CD4-positive, alpha-beta T cell treated with Interleukin-2 at 100 ng/mL for 4 hours (primary cell): ENCODE data around the gene TAS2R39.

Experiments used
- DNase-seq: peaks from one replicate; pipeline ENCODE4 v3.0.0-alpha.2; 2020; ENCODE audit warnings: low spot score

The TAS2R39 gene

GRCh38 chr7:143216686-143217085, 33.5 kb downstream of the TAS2R39 start:
- DNase-seq, result no peak

GRCh38 chr7:143217806-143218205, 34.6 kb downstream of the TAS2R39 start:
- DNase-seq, result no peak

GRCh38 chr7:143221286-143221685, 38.1 kb downstream of the TAS2R39 start:
- DNase-seq, result no peak

GRCh38 chr7:143221737-143222136, 38.5 kb downstream of the TAS2R39 start, which contains the start of gene TAS2R40:
TSS of gene TAS2R40 (plus strand) at chr7:143222037. CDS start at chr7:143222079, 42 bp downstream.
- no peak for DNase-seq

- DNase-seq, result no peak
These were observed 39.6 kb downstream of the TAS2R39 start for GRCh38 chr7:143222782-143223181.

- no peak for DNase-seq
These were observed 40.6 kb downstream of the TAS2R39 start for GRCh38 chr7:143223784-143224183.

GRCh38 chr7:143225047-143225446, 41.8 kb downstream of the TAS2R39 start:
- no peak for DNase-seq

GRCh38 chr7:143227806-143228205, 44.6 kb downstream of the TAS2R39 start:
- DNase-seq, result no peak

GRCh38 chr7:143229054-143229790, 46.0 kb downstream of the TAS2R39 start:
- DNase-seq, result no peak

- DNase-seq, result no peak
These were observed 47.6 kb downstream of the TAS2R39 start for GRCh38 chr7:143230602-143231457.
